ENCODE results near the gene PLEKHA8. TPM values are rescaled to one million over a fixed set of nuclear protein-coding genes. Genes with fewer than 3 reads are reported as not detected.
"Not testable (repeated sequence)": the region's sequence is repeated elsewhere in the genome, so short reads cannot be mapped to it uniquely, and the experiment has no call there.

PLEKHA8 gene
- total RNA-seq, 1 experiment from 2014 or later: 38.1 TPM

GRCh38 chr7:30061786-30062185 lies 33.6 kb downstream of the PLEKHA8 start:
- H3K27ac Mint-ChIP-seq; POLR2A ChIA-PET; H3K27me3 Mint-ChIP-seq (ENCODE audit: low read depth); H3K4me1 Mint-ChIP-seq; H3K4me3 Mint-ChIP-seq: not testable (repeated sequence)
- Mint-ChIP-seq H3K36me3 (peaks cover 52% of the 10 kb centered on the region), H3K9me3 (peaks cover 14% of the 10 kb centered on the region)
- CTCF ChIA-PET: interaction anchor here (0.6 to 2.3 kb wide), 26 partner anchors 9 to 314 kb away, joined by 3 to 26 read pairs (median 4); partner anchors contain the start of genes PLEKHA8 and WIPF3
- DNase-seq (ENCODE audit: low spot score): peak; percentile 37
- ATAC-seq: peak; percentile 84

- DNase-seq (ENCODE audit: low spot score): no peak
- TF ChIP-seq E2F4 (CRISPR knock-in tag; IDR thresholded peaks at IDR 0.05; ENCODE audit: borderline replicate concordance, low read depth): no peak
Observed at GRCh38 chr7:30062587-30062986, 34.4 kb downstream of the PLEKHA8 start.

GRCh38 chr7:30065746-30066145 lies 37.5 kb downstream of the PLEKHA8 start:
- no peaks in the 10 kb centered on the region for H3K27me3 Mint-ChIP-seq (ENCODE audit: low read depth)
- H3K4me1 Mint-ChIP-seq: no peaks in the 10 kb centered on the region
- no peak overlapping the region for H3K27ac Mint-ChIP-seq
- no peak overlapping the region for H3K4me3 Mint-ChIP-seq
- peaks cover 27% of the 10 kb centered on the region for H3K36me3 Mint-ChIP-seq
- TF ChIP-seq CREM (CRISPR knock-in tag; IDR thresholded peaks at IDR 0.05) (no peak), OVOL2 (CRISPR knock-in tag; IDR thresholded peaks at IDR 0.05; ENCODE audit: borderline replicate concordance) (no peak), ZBTB43 (CRISPR knock-in tag; IDR thresholded peaks at IDR 0.05) (no peak), NR2C2 (CRISPR knock-in tag; IDR thresholded peaks at IDR 0.05) (no peak), MLX (CRISPR knock-in tag; IDR thresholded peaks at IDR 0.05) (no peak)
- DNase-seq (ENCODE audit: low spot score) (no peak), ATAC-seq (no peak)
- H3K9me3 Mint-ChIP-seq: no peaks in the 10 kb centered on the region
- ChIA-PET POLR2A (no interaction called here), CTCF (interaction anchor here (0.7 to 2.9 kb wide), 2 partner anchors 9 to 62 kb away, joined by 4 to 12 read pairs; no protein-coding TSS in a partner anchor)

More at GRCh38 chr7:30062587-30062986, 34.4 kb downstream of the PLEKHA8 start:
- CTCF ChIA-PET: interaction anchor here (1.1 to 2.3 kb wide), 8 partner anchors 8 to 112 kb away, joined by 4 to 26 read pairs (median 16); partner anchors contain the start of gene PLEKHA8
- Mint-ChIP-seq H3K4me3 (no peak overlapping the region), H3K27me3 (ENCODE audit: low read depth) (no peaks in the 10 kb centered on the region), H3K27ac (no peak overlapping the region), H3K9me3 (peaks cover 8% of the 10 kb centered on the region), H3K36me3 (peaks cover 46% of the 10 kb centered on the region), H3K4me1 (no peaks in the 10 kb centered on the region)
- POLR2A ChIA-PET: no interaction called here
- ATAC-seq: 0 out of 2 replicates have a peak, but pooled peaks have one; percentile 39

- no peaks in the 10 kb centered on the region for H3K4me1 Mint-ChIP-seq
- ATAC-seq (no peak), DNase-seq (ENCODE audit: low spot score) (no peak)
- POLR2A ChIA-PET: no interaction called here
- no peaks in the 10 kb centered on the region for H3K27me3 Mint-ChIP-seq (ENCODE audit: low read depth)
- H3K4me3 Mint-ChIP-seq: no peak overlapping the region
- H3K9me3 Mint-ChIP-seq: no peaks in the 10 kb centered on the region
- CTCF ChIA-PET: no interaction called here
- TF ChIP-seq MXD4 (CRISPR knock-in tag; IDR thresholded peaks at IDR 0.05; ENCODE audit: borderline replicate concordance) (no peak), SMAD3 (CRISPR knock-in tag; IDR thresholded peaks at IDR 0.05; ENCODE audit: borderline replicate concordance) (no peak), CREM (CRISPR knock-in tag; IDR thresholded peaks at IDR 0.05) (no peak), ATF3 (CRISPR knock-in tag; conservative IDR thresholded peaks at IDR 0.05) (no peak), ZBTB21 (CRISPR knock-in tag; IDR thresholded peaks at IDR 0.05; ENCODE audit: borderline replicate concordance) (no peak), KAT7 (CRISPR knock-in tag; IDR thresholded peaks at IDR 0.05; ENCODE audit: borderline replicate concordance) (no peak)
- H3K36me3 Mint-ChIP-seq: peaks cover 28% of the 10 kb centered on the region
- no peak overlapping the region for H3K27ac Mint-ChIP-seq
Observed at GRCh38 chr7:30066687-30067086, 38.5 kb downstream of the PLEKHA8 start.

GRCh38 chr7:30068117-30068516 lies 39.9 kb downstream of the PLEKHA8 start:
- Mint-ChIP-seq H3K36me3 (peaks cover 23% of the 10 kb centered on the region), H3K27me3 (ENCODE audit: low read depth) (no peaks in the 10 kb centered on the region), H3K4me3 (no peak overlapping the region), H3K27ac (no peak overlapping the region), H3K9me3 (no peaks in the 10 kb centered on the region), H3K4me1 (no peaks in the 10 kb centered on the region)
- ChIA-PET CTCF (no interaction called here), POLR2A (no interaction called here)
- DNase-seq (ENCODE audit: low spot score) (no peak), ATAC-seq (no peak)
- TF ChIP-seq ZBTB21 (CRISPR knock-in tag; IDR thresholded peaks at IDR 0.05; ENCODE audit: borderline replicate concordance): no peak
- TF ChIP-seq PRDM15 (CRISPR knock-in tag; IDR thresholded peaks at IDR 0.05): no peak
- TF ChIP-seq TEAD4 (CRISPR knock-in tag; IDR thresholded peaks at IDR 0.05): no peak
- TF ChIP-seq PREB (CRISPR knock-in tag; IDR thresholded peaks at IDR 0.05; ENCODE audit: borderline replicate concordance): no peak
- no peak for TF ChIP-seq ZNF671 (CRISPR knock-in tag; IDR thresholded peaks at IDR 0.05)
- no peak for TF ChIP-seq GABPB1 (CRISPR knock-in tag; IDR thresholded peaks at IDR 0.05)
- TF ChIP-seq ZNF423 (CRISPR knock-in tag; IDR thresholded peaks at IDR 0.05): no peak
- no peak for TF ChIP-seq NFYB (CRISPR knock-in tag; conservative IDR thresholded peaks at IDR 0.05; ENCODE audit: low read depth)
